Gastrocnemius medialis (tissue), 4 donors: ENCODE measurements around the gene TRIM44. TPM values are rescaled to one million over a fixed set of nuclear protein-coding genes. Genes with fewer than 3 reads are reported as not detected.

ENCODE experiments used
- ATAC-seq, 2 donors: fragments of 150-250 bp; one replicate each; pipeline ENCODE4 v1.9.1; 2016
- DNase-seq, 2 donors: peaks; one replicate each; pipeline ENCODE4 v3.0.0-alpha.2; 2019
- H3K27ac ChIP-seq, 4 donors: fragments of 200-600 bp; sonication (generic); 1 replicate in 1 of 4; 2 replicates in 3 of 4; pipeline ENCODE4 v1.5.1; 2016 to 2018; ENCODE audit warnings: mild to moderate bottlenecking in 2 of 4, moderate library complexity in 1 of 4
- H3K27me3 ChIP-seq, 3 donors: fragments of 200-600 bp; sonication (generic) in 2 of 3; 1 replicate in 1 of 3; 2 replicates in 2 of 3; pipeline versions ENCODE4 v1.5.1 to v1.6.0; 2016 to 2019; ENCODE audit warnings: mild to moderate bottlenecking in 1 of 3, moderate library complexity in 1 of 3
- H3K36me3 ChIP-seq, 2 donors: fragments of 200-600 bp; sonication (generic) in 1 of 2; one replicate each; pipeline ENCODE4 v1.5.1; 2017 to 2018
- H3K4me1 ChIP-seq, 2 donors: fragments of 200-600 bp; sonication (generic) in 1 of 2; one replicate each; pipeline ENCODE4 v1.5.1; 2016 to 2017; ENCODE audit warnings: mild to moderate bottlenecking in 2 of 2
- H3K4me3 ChIP-seq, 4 donors: fragments of 200-600 bp; sonication (generic) in 3 of 4; 1 replicate in 1 of 4; 2 replicates in 3 of 4; pipeline ENCODE4 v1.5.1; 2016 to 2019; ENCODE audit warnings: mild to moderate bottlenecking in 2 of 4
- H3K9me3 ChIP-seq, 3 donors: fragments of 200-600 bp; sonication (generic) in 2 of 3; 1 replicate in 1 of 3; 2 replicates in 2 of 3; pipeline ENCODE4 v1.5.1; 2016 to 2019
- CTCF ChIP-seq, 5 experiments: fragments of 450-650 bp in 3 of 5; fragments of 200-600 bp in 2 of 5; sonication (generic) in 2 of 5; IDR thresholded peaks in 4 of 5; conservative IDR thresholded peaks in 1 of 5; 1 replicate in 4 of 5; 2 replicates in 1 of 5; pipeline ENCODE4 v1.5.1; 2016 to 2019; ENCODE audit warnings: antibody characterized with exemption in 5 of 5, mild to moderate bottlenecking in 3 of 5, moderate library complexity in 3 of 5
- POLR2A ChIP-seq, 2 donors: fragments of 450-650 bp; IDR thresholded peaks; one replicate each; pipeline ENCODE4 v1.6.1; 2017; ENCODE audit warnings: antibody characterized with exemption in 2 of 2, mild to moderate bottlenecking in 2 of 2, moderate library complexity in 2 of 2
- in situ Hi-C, 4 donors: fragments of 200-750 bp; cut with MboI; loops; one replicate each; pipeline versions ENCODE4 v1.15.0 to v1.8.0; 2017; ENCODE audit warnings: low sequenced_read_pairs in 4 of 4
- intact Hi-C: fragments of 100-400 bp; cut with DNase I; formaldehyde crosslinking; loops from one replicate; pipeline ENCODE4 v1.15.1; 2023; ENCODE audit warnings: low total_unique reads
- total RNA-seq, 4 donors: library from RNA; depleted of rRNA; stranded (reverse); fragments of >200 nt; gene quantifications; one replicate each; pipeline versions ENCODE4 v1.1.0 to v1.2.3, GENCODE V29; 2016

Gene TRIM44
- total RNA-seq, 4 donors from 2014 or later: 25.5 to 30.5 (median 26.2) TPM

DNA sequence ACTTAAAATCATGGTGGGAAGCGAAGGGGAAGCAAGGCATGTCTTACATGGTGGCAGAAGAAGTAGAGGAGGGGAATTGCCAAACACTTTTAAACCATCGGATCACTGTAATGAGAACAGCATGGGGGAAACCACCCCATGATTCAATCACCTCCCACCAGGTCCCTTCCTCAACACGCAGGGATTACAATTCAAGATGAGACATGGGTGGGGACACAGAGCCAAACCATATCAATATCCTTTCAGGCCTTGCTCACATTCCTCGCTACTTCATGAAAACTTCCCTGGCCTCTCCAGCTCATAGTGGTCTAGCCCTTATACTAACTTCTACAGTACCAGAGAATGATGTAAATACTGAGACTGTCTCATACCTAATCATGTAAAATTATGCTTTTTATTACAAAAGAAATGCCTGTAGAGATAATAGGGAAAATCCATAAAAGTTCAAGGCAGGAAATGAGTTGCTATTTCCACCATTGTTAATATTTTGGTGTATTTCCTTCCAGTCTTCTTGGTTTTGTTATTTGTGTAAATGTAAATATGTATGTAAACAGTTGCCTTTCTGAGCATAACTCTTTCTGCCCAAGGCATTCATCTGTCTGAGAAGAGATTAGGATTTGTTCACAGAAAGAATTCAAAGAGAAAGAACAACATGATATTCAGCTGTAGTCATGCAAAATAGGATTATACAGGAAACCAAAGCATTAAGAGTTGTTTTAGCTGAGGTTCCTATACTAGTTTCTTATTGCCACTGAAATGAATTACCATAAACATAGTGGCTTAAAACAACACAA lies 177.0 kb downstream of the TRIM44 start:
- Histone ChIP-seq H3K9me3 (no peaks in the 10 kb centered on the region), H3K36me3 (no peaks in the 10 kb centered on the region), H3K27ac (no peak overlapping the region), H3K27me3 (no peaks in the 10 kb centered on the region), H3K4me1 (no peaks in the 10 kb centered on the region), H3K4me3 (no peak overlapping the region)
- TF ChIP-seq POLR2A (IDR thresholded peaks at IDR 0.05) (no peak), CTCF (IDR thresholded peaks at IDR 0.05 in 4 of 5, conservative IDR thresholded peaks at IDR 0.05 in 1 of 5) (no peak)
- in situ Hi-C loops (loop anchor here in 2 of 4 donors (25.0 kb wide), 1 partner anchor 423 kb away; no protein-coding TSS in a partner anchor), intact Hi-C loops (no loop called here)
- ATAC-seq: no peak
- no peak for DNase-seq

DNA sequence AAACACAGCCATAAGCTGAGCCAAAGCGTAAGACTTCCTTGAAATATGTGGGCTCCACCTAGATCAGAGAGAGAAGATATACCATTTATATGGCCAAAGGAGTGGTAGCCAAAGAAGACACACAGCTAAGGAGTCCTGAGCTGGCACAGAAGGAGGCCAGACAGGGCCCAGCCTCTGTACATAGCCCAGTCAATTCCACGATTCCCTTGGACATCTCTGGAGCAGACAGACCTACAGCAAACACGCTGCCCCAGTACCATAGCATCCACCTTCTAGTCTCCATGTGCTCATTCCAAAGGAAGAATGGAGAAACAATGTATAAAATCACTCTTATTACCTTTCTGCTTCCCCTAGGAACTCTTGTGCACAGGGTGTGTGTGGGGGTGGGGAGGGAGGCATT lies 179.2 kb downstream of the TRIM44 start:
- H3K27ac ChIP-seq: no peak overlapping the region
- no peak for ATAC-seq
- no peaks in the 10 kb centered on the region for H3K4me1 ChIP-seq
- no peak for DNase-seq
- no peak overlapping the region for H3K4me3 ChIP-seq
- H3K9me3 ChIP-seq: no peaks in the 10 kb centered on the region
- intact Hi-C loops (no loop called here), in situ Hi-C loops (loop anchor here in 2 of 4 donors (25.0 kb wide), 1 partner anchor 421 kb away; no protein-coding TSS in a partner anchor)
- no peak for TF ChIP-seq POLR2A (IDR thresholded peaks at IDR 0.05)
- TF ChIP-seq CTCF (IDR thresholded peaks at IDR 0.05 in 4 of 5, conservative IDR thresholded peaks at IDR 0.05 in 1 of 5): no peak
- H3K27me3 ChIP-seq: no peaks in the 10 kb centered on the region
- no peaks in the 10 kb centered on the region for H3K36me3 ChIP-seq

DNA sequence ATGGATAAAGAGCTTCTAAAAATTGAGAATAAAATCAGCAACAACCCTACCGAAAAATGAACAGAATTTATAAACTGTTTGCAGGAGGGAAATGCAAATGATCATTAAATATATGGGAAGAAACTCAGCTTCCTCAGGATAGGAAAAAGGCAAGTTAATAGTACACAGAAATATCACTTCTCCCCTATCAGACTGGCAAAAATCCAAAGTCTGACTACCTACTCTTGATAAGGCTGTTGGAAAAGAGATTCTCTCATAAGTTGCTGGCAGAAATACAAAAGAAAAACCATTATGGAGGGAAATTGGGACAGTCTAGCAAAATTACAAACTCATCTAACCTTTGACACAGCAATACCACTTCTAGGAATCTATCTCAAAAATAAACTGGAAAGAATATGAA lies 180.4 kb downstream of the TRIM44 start:
- Histone ChIP-seq H3K36me3 (no peaks in the 10 kb centered on the region), H3K27ac (no peak overlapping the region), H3K4me3 (no peak overlapping the region), H3K9me3 (no peaks in the 10 kb centered on the region), H3K27me3 (no peaks in the 10 kb centered on the region), H3K4me1 (no peaks in the 10 kb centered on the region)
- DNase-seq (no peak), ATAC-seq (no peak)
- no peak for TF ChIP-seq CTCF (IDR thresholded peaks at IDR 0.05 in 4 of 5, conservative IDR thresholded peaks at IDR 0.05 in 1 of 5)
- in situ Hi-C loops (loop anchor here in 2 of 4 donors (25.0 kb wide), 1 partner anchor 419 kb away; no protein-coding TSS in a partner anchor), intact Hi-C loops (no loop called here)

DNA sequence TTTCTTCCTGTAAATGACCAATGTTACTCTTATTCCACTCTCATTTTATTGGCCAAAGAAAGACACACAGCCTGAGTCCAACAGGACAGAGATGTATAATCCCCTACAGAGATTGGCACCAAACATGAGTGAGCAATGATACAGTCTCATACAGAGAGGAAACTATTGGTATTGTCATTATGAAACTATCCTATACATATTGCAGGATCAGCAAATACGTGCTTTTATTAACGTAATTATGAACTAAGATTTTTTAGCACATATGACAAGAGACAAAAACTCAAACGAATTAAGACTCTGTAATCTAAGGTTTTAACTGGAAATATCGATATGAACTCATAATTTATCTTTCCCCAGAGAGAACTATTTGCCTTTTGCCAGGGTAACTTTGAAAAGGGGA lies 182.0 kb downstream of the TRIM44 start:
- no peak for TF ChIP-seq POLR2A (IDR thresholded peaks at IDR 0.05)
- no peak for TF ChIP-seq CTCF (IDR thresholded peaks at IDR 0.05 in 4 of 5, conservative IDR thresholded peaks at IDR 0.05 in 1 of 5)
- no peak overlapping the region for H3K27ac ChIP-seq

More for the DNA sequence above, 182.0 kb downstream of the TRIM44 start:
- H3K36me3 ChIP-seq: no peaks in the 10 kb centered on the region
- ATAC-seq (no peak), DNase-seq (no peak)
- no peak overlapping the region for H3K4me3 ChIP-seq
- no peaks in the 10 kb centered on the region for H3K4me1 ChIP-seq
- in situ Hi-C loops (loop anchor here in 2 of 4 donors (25.0 kb wide), 1 partner anchor 418 kb away; no protein-coding TSS in a partner anchor), intact Hi-C loops (no loop called here)
- no peaks in the 10 kb centered on the region for H3K9me3 ChIP-seq
- no peaks in the 10 kb centered on the region for H3K27me3 ChIP-seq
